Ectodermal cell (in vitro differentiated cells): ENCODE results near the gene TRIM60. TPM values are rescaled to one million over a fixed set of nuclear protein-coding genes. Genes with fewer than 3 reads are reported as not detected.
"Not testable (repeated sequence)": the region's sequence is repeated elsewhere in the genome, so short reads cannot be mapped to it uniquely, and the experiment has no call there.

Source experiments
- H3K27ac ChIP-seq: 2 replicates; pipeline ENCODE4 v1.7.0; 2013; ENCODE audit warnings: mild to moderate bottlenecking, low read depth, low read length; ENCODE audit not compliant: insufficient read depth, poor library complexity, severe bottlenecking
- H3K27me3 ChIP-seq: 2 replicates; pipeline ENCODE4 v1.7.0; 2013; ENCODE audit warnings: mild to moderate bottlenecking, low read length; ENCODE audit not compliant: insufficient read depth, control insufficient read depth, poor library complexity, severe bottlenecking
- H3K36me3 ChIP-seq: one replicate; pipeline ENCODE4 v1.7.0; 2013; ENCODE audit warnings: low read length; ENCODE audit not compliant: control insufficient read depth, insufficient read depth
- H3K4me1 ChIP-seq: one replicate; pipeline ENCODE4 v1.7.0; 2013; ENCODE audit warnings: low read length; ENCODE audit not compliant: control insufficient read depth, insufficient read depth
- H3K4me3 ChIP-seq: 2 replicates; pipeline ENCODE4 v1.7.0; 2013; ENCODE audit warnings: low read depth, low read length, control low read depth; ENCODE audit not compliant: insufficient read depth
- H3K9me3 ChIP-seq: 2 replicates; pipeline ENCODE4 v1.7.0; 2013; ENCODE audit warnings: mild to moderate bottlenecking, low read length, moderate library complexity; ENCODE audit not compliant: control insufficient read depth
- WGBS, 2 experiments: methylation state at CpG; one replicate each; pipeline ENCODE4 v1.1.7; 2013; ENCODE audit warnings: missing lambda C conversion rate in 2 of 2; 5-methylcytosine and 5-hydroxymethylcytosine counted together
- polyA plus RNA-seq, 4 experiments: library from polyadenylated mRNA; stranded (reverse); fragments of 50-300 nt; gene quantifications; one replicate each; pipeline ENCODE4 v1.2.3, GENCODE V29; 2013

The TRIM60 gene
- polyA plus RNA-seq (2013, experiment 1 of 4) = not detected
- polyA plus RNA-seq (2013, experiment 2 of 4) = not detected
- polyA plus RNA-seq (2013, experiment 3 of 4) = not detected
- not detected for polyA plus RNA-seq (2013, experiment 4 of 4)

- 95% methylated on average over 41 of the region's 41 CpGs for WGBS, 2 experiments
- no peak within 1 kb of the TSS for H3K4me3 ChIP-seq
- H3K36me3 ChIP-seq = no peaks in the 10 kb centered on the region
- no peak within 1 kb of the TSS for H3K27ac ChIP-seq
- no peaks in the 10 kb centered on the region for H3K4me1 ChIP-seq
- H3K27me3 ChIP-seq = no peaks in the 10 kb centered on the region
- H3K9me3 ChIP-seq = no peaks in the 10 kb centered on the region
Measured at GRCh38 chr4:165031436-165032211, at the start of gene TRIM60. TRIM60 (plus strand) TSS chr4:165031999; CDS start chr4:165040073, 8,074 bp downstream.

- no peaks in the 10 kb centered on the region for H3K27me3 ChIP-seq
- H3K27ac ChIP-seq = no peak overlapping the region
- 96 to 100% methylated on average over 2 of the region's 2 CpGs for WGBS, 2 experiments
- H3K4me1 ChIP-seq = no peaks in the 10 kb centered on the region
- no peaks in the 10 kb centered on the region for H3K36me3 ChIP-seq
- H3K4me3 ChIP-seq = no peak overlapping the region
- H3K9me3 ChIP-seq = no peaks in the 10 kb centered on the region
Measured at GRCh38 chr4:164989471-164989870, 42.3 kb upstream of the TRIM60 start.

GRCh38 chr4:164990786-164991185 lies 41.0 kb upstream of the TRIM60 start:
- not testable (repeated sequence) for H3K27ac ChIP-seq, H3K4me1 ChIP-seq, H3K9me3 ChIP-seq, H3K27me3 ChIP-seq, H3K36me3 ChIP-seq, H3K4me3 ChIP-seq
- 85 to 90% methylated on average over 10 of the region's 10 CpGs for WGBS, 2 experiments

- not testable (repeated sequence) for H3K4me3 ChIP-seq, H3K36me3 ChIP-seq, H3K27me3 ChIP-seq, H3K4me1 ChIP-seq, H3K9me3 ChIP-seq, H3K27ac ChIP-seq
- WGBS, 2 experiments = 86 to 87% methylated on average over 5 to 6 of the region's 6 CpGs
Measured at GRCh38 chr4:164996123-164996522, 35.7 kb upstream of the TRIM60 start.

GRCh38 chr4:164997324-164997723 lies 34.5 kb upstream of the TRIM60 start:
- Histone ChIP-seq H3K4me1 (no peaks in the 10 kb centered on the region), H3K27me3 (no peaks in the 10 kb centered on the region), H3K4me3 (no peak overlapping the region), H3K9me3 (no peaks in the 10 kb centered on the region), H3K36me3 (no peaks in the 10 kb centered on the region), H3K27ac (no peak overlapping the region)
- WGBS, 2 experiments = 91 to 94% methylated on average over 2 of the region's 2 CpGs

- WGBS, 2 experiments = 95 to 98% methylated on average over 6 of the region's 6 CpGs
- Histone ChIP-seq H3K27ac (no peak overlapping the region), H3K27me3 (no peaks in the 10 kb centered on the region), H3K4me3 (no peak overlapping the region), H3K9me3 (no peaks in the 10 kb centered on the region), H3K36me3 (no peaks in the 10 kb centered on the region), H3K4me1 (no peaks in the 10 kb centered on the region)
Measured at GRCh38 chr4:164997941-164998340, 33.9 kb upstream of the TRIM60 start.

- H3K36me3 ChIP-seq, H3K4me3 ChIP-seq, H3K9me3 ChIP-seq, H3K4me1 ChIP-seq, H3K27ac ChIP-seq, H3K27me3 ChIP-seq: not testable (repeated sequence)
- 78 to 80% methylated on average over 2 of the region's 2 CpGs for WGBS, 2 experiments
Measured at GRCh38 chr4:164998526-164999080, 33.2 kb upstream of the TRIM60 start.

- not testable (repeated sequence) for H3K9me3 ChIP-seq, H3K4me3 ChIP-seq, H3K36me3 ChIP-seq, H3K27me3 ChIP-seq, H3K27ac ChIP-seq, H3K4me1 ChIP-seq
- WGBS, 2 experiments = 69 to 71% methylated on average over 1 to 4 of the region's 4 CpGs
Measured at GRCh38 chr4:165001957-165002356, 29.8 kb upstream of the TRIM60 start.

- H3K9me3 ChIP-seq = no peaks in the 10 kb centered on the region
- WGBS, 2 experiments = 94 to 96% methylated on average over 6 of the region's 6 CpGs
- no peaks in the 10 kb centered on the region for H3K27me3 ChIP-seq
- H3K4me3 ChIP-seq = no peak overlapping the region
- H3K36me3 ChIP-seq = no peaks in the 10 kb centered on the region
- H3K4me1 ChIP-seq = no peaks in the 10 kb centered on the region
- no peak overlapping the region for H3K27ac ChIP-seq
Measured at GRCh38 chr4:165005352-165005925, 26.4 kb upstream of the TRIM60 start.

- 92 to 96% methylated on average over 9 of the region's 9 CpGs for WGBS, 2 experiments
- no peaks in the 10 kb centered on the region for H3K4me1 ChIP-seq
Measured at GRCh38 chr4:165006456-165006855, 25.3 kb upstream of the TRIM60 start.

More at GRCh38 chr4:165006456-165006855, 25.3 kb upstream of the TRIM60 start:
- H3K4me3 ChIP-seq = no peak overlapping the region
- H3K36me3 ChIP-seq = no peaks in the 10 kb centered on the region
- H3K27ac ChIP-seq = no peak overlapping the region
- H3K27me3 ChIP-seq = no peaks in the 10 kb centered on the region
- H3K9me3 ChIP-seq = no peaks in the 10 kb centered on the region
